Hepatic stellate cell (primary cell): ENCODE results near the gene HEXIM2.

Experiments used
- DNase-seq: peaks from one replicate; pipeline ENCODE4 v3.0.0; 2011; ENCODE audit warnings: low spot score

Gene HEXIM2

DNA sequence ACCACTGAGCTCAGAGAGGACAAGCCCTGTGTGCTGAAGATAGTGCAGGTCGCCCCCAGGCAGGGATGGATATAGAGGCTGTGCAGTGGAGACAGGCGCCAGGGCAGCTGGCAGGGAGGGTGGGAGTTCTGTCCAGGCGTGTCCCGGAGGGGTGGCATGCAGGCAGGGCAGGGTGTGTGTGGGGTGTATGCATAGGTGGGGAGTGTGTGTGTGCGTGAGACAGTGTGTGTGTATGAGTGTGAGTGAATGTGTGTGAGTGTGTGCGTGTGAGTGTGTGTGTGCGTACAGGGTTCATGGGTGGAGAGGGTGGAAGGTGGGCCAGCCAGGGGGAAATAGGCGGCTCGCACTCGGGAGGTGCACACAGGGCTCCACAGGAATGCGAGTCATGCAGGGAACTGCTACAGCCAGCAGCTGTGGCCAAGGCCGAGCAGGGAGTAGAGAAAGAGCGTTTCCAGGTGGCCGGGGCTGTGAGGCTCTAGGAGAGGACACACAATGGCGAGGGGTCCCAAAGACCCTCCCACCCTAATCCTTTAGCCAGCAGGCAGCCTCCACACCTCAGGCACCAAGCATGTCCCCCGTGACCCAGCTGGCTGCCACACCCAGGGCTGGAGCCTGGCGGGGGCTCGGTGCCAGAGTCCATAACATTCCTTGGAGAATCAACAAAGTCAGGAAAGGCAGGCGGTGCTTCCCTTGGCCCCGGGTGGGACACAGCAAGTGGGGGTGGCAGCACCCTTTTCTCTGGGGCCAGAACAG lies 34.0 kb upstream of the HEXIM2 start:
- DNase-seq, result peak; percentile 68

DNA sequence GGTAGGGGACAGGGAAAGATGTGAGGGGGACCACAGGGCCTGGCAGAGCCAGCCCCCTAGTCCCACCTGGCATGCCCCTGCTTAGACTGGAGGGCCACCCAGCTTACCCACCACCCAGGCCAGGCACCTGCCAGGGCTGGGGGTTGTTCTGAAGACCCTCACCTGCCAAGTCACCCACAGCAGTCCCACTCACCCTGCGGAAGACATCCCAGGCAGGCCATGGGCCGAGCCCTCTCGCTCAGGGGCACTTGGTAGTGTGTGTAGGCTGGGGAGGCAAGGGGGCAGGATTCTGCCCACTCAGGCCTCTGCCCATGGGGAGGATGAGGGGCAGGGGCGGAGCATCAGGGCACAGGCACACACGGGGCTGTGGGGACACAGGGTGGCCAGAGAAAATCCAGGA lies 33.3 kb upstream of the HEXIM2 start:
- no peak for DNase-seq

DNA sequence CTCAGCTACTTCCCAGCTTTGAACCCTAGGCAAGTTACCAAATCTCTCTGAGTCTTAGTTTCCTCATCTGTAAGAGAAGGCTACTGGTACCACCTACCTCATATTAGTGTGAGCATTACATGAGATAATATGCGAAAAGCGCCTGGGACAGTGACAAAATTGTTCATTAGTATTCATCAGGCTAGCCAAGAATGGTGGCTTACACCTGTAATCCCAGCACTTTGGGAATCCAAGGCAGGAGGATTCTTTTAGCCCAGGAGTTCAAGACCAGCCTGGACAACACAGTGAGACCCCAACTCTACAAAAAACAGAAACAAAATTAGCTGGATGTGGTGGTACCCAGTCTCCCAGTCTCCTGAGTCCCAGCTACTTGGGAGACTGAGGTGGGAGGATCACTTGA lies 32.7 kb upstream of the HEXIM2 start:
- DNase-seq, result no peak

DNA sequence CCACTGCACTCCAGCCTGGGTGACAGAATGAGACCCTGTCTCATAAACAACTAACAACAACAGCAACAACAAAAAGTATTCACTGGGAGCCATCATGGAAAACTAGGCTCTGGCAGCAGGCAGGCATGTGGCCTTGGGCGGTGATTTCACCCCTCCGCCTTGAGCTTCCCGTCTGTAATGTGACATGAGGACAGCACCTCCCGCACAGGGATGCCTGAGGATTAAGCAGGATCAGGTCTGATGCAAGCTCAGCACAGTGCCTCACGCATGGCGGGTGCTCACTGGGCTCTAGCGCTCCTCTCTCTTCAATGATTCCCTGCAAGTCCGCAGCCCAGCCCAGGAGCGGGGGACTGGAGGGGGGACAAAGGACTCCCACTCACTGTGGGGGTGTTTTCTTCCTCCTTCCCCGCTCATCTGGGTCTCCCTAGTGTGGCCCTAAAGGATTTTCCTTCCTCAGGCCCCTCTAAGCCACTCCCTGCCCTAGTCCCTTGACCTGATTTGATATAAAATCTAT lies 32.2 kb upstream of the HEXIM2 start:
- no peak for DNase-seq

DNA sequence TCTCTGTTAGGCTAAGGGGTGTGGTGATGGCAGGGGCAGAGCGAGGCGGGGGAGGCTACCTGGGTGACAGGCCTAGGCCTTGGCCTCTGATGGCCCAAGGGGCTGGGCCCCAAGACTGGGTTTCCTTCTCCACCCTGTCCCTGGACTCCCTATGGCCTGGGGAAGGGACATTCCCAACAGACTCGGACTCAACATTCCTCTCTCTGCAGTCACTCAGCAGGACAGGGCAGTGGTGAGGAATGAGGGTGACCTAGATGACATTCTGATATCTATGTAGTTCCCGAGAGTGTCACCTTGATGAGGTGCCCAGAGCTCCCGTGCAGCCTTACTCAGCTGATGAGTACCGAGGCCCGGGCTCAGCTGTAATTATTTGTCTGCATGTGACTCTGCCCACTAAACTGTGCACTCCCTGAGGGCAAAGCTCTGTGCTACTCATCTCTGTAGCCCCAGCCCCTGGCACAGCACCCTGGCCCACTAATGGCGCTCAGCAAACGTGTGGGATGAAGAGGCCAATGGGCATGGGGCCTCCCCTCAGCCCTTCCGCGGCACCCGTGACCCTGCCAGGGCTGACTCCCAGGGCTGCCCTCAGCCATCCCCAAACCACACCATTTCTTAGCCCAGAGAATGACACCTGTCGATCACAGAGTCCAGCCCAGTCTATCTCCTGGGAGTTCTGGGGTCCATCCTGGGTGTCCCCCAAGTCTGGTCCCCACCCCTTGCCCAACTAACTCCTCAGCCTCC lies 31.6 kb upstream of the HEXIM2 start:
- peak; percentile 60 for DNase-seq

DNA sequence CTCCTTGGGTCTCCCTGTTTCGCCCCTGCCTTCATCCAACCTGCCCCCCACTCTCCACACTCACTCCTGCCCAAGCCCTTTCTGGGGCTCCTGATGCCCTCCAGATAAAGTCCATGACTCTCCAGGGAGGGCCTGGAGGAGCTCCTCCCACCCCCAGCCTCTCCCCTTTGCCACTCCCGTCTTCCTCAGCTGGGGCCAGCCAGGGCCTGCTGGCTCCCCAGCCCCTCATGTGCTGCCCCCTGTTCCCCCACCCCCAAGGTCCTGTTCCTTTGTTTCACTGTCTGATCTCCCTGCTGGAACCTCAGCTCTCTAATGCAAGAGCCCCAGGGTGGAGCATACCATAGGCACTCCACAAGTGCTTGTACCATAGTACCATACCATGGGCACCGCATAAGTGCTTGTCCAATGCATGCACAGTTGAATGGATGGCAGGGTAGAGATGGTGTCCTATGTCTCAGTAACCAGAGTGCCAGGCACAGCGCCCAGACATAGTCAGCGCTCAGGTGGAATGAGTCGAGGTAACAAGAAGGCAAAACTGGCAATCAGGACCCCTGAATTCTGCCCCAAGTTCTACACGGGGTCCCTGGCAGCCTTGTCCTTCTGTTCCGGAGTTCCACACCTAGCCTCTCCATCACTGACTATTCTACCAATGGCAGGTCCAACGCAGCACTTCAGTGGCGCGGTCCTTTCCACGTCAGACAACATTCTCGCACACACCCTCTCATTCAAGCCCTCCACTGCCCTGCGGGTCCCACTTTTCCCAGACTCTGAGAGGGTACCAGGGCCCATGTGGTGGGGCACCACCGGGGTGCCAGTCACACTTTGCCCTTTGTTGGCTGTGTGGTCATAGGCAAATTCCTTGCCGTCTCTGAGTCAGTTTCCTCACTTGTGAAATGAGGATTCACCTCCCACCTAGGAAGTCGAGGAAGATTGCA lies 30.7 kb upstream of the HEXIM2 start:
- DNase-seq, result no peak

DNA sequence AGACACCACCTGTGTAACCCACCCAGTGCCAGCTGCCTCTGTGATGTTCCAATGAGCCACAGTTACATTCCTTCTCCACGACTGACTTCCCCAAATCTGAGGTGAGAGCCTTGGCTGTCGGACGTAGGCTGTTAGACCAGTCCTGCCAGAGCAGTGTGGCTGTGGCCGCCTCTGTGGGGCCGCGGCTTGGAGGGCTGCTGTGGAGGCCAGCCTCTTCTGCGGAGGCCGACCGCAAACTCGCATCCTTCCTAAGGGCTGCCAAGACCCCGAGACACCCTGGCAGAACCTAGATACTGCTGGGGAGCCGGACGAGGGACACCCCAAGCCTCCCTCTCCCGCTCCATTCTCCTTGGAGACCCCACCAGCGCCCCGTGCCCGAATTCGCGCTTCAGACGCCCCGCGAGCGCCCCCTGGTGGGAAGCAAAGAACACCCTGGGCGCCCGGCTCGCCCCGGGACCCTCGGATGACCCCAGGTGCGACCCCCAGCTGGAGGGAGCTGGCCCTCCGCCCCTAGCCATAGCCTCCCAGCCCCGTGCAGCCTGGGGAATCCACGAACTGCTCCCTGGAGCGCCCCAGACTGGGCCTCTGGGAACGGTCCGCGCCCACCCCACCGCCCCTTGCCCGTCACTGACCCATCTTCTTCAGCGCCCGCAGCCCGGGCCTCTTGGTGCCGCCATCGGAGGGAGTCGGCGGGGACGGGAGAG lies 29.9 kb upstream of the HEXIM2 start:
- DNase-seq, result peak; percentile 49

DNA sequence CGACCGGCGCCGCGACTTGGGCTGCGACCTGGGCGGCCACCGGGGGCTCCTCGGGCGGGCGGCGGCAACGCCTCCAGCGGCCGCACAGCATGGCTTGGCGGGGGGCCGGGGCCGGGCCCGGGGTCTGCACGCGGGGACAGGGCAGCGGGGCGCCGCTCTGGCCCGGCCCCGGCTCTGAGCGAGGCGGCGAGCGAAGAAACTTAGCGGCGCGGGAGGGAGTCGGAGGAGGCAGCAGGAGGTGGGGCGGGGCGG lies 29.4 kb upstream of the HEXIM2 start, which contains the start of gene PLCD3:
Gene PLCD3 (minus strand): TSS at position 196 of the 252 bp plus-strand sequence. CDS start 105 bp downstream, at position 91.
- no peak for DNase-seq

DNA sequence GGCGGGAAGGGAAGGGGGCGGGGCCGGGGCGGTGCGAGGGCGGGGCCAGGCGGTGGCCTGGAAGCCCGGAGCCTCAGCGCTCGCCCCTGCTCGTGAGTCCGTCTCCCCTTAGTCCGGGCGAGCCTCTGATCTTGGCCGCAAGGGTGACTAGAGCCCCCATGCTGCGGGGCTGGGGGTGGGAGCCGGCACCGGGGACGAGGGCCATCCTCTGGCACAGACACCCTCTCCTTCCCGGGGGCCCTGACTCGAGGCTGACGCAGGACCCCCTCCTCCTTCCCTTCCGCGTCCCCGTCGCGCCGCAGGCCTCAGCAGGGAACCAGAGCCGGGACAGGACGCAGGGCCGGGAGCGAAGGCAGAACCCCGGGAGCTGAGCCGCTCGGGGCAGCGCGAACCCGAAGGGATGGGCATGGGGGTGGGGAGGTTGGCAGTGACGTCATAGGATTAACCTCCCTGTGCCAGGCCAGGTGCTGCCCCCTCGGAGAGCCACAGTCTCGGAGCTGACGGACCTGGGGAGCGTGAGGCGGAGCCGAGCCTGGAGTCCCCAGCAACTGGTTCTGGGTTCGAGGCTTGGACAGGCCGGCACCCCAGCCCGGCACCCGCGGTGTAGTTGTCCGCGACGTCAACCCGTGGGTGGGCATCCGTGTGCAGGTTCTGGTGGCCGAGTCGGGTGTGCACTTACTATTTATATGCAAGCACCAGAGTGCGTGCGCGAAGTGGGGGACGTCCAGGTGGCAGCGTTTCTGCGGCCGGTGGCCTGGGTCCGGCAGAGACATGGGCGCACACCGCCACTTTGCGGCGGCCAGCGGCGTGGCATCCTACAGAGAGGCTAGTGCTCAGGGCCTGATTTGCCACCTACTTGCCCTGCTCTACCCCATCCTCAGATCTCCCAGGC lies 28.9 kb upstream of the HEXIM2 start:
- peak; percentile 90 for DNase-seq

DNA sequence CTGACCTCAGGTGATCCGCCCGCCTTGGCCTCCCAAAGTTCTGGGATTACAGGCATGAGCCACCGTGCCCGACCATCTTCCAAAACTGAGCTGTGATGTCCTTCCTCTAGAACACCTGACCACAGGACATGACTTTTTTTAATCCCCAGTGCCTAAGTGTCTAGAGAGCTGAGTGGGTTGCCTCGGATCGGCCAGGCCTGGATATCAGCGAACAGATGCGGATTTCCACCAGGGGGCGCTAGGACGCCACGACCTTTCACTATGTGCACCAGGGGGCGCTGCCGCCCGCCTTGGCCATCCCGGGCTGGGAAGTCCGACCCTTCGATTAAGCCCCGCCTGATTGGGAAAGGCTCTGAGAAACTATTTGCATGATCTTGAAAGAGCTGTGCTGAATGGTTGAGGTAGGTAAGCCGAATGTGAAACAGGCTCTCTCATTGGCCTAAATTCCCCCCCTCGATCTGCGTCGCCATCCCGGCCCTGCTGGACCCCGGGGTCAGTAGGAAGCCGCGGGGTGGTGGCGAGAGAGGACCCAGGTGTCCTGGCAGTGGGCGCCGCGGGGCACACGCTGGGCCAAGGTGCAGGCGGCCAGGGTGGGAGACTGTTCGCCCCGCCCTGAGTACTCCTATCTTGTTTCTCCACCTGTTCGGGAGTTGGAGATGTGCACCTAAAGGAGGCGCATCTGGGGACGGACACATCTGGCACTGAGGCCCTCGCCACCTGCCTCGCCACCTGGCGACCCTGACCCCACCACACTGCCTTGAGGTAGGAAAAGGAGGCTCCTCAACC lies 26.3 kb upstream of the HEXIM2 start, which contains the start of gene ACBD4:
Gene ACBD4 (plus strand): TSS at position 496 of the 786 bp plus-strand sequence. CDS start 458 bp downstream, outside the sequence.
- peak; percentile 100 for DNase-seq

DNA sequence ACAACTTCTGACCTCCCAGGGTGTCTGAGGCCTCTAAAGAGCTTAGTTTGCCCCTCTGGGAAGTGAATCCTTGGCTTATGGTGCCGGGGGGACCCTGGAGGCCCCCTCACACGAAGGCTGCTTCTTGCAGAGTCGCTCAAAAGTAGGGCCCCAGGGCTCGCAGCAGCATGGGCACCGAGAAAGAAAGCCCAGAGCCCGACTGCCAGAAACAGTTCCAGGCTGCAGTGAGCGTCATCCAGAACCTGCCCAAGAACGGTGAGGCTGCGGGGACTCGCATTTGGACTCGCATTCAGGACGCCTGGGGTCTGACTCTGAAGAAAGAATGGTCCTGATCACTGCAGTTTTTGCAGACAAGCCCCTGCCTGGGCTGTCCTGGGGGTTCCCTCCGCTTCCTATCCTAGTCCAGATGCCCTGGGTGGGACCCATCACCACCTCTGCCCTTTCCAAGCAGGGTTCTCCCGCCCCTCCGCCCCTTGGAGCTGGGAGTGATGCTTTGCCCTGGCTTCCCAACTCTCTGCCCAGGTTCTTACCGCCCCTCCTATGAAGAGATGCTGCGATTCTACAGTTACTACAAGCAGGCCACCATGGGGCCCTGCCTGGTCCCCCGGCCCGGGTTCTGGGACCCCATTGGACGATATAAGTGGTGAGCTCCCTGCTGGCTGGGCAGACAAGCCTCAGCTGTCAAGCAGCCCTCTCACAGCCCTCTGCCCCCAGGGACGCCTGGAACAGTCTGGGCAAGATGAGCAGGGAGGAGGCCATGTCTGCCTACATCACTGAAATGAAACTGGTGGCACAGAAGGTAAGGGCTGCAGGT lies 25.5 kb upstream of the HEXIM2 start:
- DNase-seq, result peak; percentile 29

DNA sequence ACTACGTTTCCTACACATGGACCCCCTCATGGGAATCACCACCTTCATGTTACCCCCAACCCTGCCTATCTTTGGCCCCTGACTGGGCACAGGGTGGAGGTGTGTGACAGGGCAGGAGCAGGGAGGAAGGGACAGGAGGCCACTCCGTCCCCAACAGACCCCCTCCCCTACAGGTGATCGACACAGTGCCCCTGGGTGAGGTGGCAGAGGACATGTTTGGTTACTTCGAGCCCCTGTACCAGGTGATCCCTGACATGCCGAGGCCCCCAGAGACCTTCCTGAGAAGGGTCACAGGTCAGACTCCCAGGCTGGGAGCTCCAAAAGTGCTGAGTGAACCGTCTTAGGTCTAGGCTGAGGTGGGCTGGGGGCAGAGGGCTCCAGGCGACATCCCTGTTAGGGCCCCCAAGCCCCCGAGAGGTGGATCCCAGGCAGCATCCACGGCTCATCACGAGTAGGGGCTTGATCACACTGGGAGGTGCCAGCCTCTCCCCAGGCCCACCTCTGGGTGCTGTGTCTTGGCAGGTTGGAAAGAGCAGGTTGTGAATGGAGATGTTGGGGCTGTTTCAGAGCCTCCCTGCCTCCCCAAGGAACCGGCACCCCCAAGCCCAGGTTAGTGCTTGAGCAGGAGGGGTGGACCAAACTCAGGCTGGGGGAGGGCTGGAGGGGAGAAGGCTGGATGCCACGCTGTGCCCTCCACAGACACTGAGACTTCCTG lies 24.7 kb upstream of the HEXIM2 start:
- no peak for DNase-seq

DNA sequence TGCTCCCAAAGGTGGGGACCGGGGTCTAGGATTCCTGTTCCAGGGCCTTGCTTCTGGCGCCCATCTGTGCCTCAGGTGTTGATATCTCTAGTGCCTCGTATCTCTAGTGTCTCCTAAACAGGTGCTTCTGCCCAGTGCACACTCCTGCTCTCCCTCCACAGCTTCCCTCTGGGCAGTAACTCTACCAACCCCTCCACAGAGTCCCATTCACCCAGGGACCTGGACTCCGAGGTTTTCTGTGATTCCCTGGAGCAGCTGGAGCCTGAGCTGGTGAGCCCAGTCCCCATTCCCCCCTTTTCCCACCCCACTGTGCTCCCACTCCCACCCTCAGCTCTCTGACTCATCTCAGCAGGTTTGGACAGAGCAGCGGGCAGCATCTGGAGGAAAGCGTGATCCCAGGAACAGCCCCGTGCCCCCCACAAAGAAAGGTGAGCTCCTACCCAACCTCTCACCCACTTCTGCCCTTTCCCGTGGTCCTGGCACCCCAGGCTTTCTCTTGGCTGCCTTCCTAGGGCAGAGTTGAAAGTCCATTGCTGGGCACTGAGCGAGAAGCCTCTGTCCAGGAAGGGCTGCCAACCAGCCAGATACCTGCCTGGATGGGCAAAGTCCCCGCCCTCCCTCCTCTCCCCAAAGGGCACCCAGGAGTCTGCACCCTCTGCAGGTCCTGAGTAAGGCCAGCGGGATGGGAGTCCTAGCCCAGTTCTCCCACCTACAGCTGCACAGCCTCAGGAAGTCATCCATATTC lies 23.9 kb upstream of the HEXIM2 start:
- DNase-seq, result no peak

DNA sequence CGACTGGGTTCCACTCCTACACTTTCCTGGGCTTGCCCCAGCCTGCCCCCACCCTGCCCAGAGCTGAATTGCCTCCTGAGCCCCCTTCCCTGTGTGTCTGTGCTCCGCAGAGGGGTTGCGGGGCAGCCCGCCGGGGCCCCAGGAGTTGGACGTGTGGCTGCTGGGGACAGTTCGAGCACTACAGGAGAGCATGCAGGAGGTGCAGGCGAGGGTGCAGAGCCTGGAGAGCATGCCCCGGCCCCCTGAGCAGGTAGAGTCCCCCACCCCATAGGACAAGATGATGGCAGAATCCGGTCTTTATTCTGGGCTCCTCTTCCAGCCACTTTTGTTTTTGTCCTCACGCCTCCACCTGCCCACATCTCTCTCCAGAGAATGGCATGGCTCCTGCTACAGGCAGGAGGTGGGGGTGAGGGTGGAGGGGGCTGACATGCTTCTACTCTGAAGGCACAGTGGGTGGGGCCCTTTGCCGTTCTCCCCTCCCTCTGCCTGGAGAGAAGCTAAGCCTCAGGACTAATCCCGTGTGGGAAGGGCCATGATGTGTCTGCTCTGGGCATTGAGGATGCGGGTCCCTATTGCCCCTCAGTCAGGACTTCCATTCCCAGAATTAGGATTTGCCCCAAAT lies 22.7 kb upstream of the HEXIM2 start:
- DNase-seq, result no peak

DNA sequence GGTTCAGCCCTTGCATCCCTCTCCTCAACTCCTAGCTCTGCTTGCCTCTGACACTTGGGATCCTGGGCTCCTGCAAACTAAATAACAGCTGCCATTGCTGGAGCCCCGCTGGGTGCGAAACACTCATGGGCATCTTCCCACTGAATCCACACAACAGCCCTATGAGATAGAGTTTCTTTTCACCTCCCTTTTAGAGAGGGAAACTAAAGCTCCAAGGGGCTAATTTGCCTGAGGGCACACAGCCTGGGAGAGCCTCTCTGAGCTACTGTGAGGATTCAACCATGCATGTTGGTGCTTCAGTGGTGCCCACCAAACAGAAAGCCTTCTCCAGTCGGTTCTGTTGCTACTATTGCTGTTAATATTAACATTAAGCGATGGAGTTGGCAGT lies 22.1 kb upstream of the HEXIM2 start:
- DNase-seq, result no peak

DNA sequence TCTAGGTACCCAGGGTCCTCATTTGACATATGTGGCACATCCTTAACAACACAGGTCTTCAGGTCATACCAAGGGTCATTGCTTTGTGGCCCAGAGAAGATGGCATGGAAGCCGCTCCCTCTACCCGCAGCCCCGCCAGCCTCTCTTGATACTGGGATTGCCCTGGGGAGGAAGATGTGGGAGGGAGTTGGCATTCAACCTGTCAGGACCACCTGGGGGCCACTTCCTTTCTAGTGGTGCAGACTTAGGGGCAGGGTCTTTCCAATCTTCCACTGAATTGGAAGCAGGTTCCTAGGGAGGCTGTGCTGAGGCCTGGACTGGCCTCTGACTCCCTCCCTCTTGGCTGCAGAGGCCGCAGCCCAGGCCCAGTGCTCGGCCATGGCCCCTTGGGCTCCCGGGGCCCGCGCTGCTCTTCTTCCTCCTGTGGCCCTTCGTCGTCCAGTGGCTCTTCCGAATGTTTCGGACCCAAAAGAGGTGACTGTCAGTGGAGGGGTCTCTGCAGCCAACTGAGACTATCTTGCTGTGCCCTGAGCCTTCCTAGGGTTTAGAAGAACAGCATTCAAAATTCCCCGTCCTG lies 18.5 kb upstream of the HEXIM2 start:
- no peak for DNase-seq

DNA sequence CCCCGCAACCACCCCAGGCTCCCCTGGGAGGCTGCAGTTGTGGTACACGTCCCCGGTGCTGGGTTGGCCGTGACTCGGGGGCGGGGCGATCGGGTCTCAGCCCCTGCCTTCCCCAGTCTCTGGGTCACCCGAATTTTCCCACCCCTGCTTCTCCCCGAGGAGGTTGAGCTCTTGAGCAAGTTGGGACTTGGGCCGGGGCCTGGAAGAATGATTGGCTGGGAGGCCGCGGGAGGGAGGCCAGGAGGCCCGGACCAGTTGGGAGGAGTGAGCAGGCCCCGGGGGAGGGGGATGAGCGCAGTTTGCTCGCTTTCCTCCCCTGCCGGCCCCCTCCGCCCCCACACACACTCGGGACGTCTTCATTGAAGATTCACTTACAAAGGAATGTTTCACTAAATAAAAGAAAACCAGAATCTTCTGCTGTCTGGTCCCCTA lies 17.9 kb upstream of the HEXIM2 start:
- DNase-seq, result peak; percentile 83
